ENCODE measurements around the gene MED15.
"Not testable (repeated sequence)": the region's sequence is repeated elsewhere in the genome, so short reads cannot be mapped to it uniquely, and the experiment has no call there.

Gene MED15

GRCh38 chr22:20490941-20491307 is 16.5 kb upstream of the MED15 start:
- peaks cover 32 to 55% of the 10 kb centered on the region in 2 donors for H3K4me1 Mint-ChIP-seq (ENCODE audit: low read depth in 2 of 2)
- no peaks in the 10 kb centered on the region for H3K27me3 Mint-ChIP-seq
- no peaks in the 10 kb centered on the region for H3K9me3 Mint-ChIP-seq
- peaks cover 8% of the 10 kb centered on the region for H3K36me3 Mint-ChIP-seq (ENCODE audit: insufficient read depth)
- ATAC-seq (replicated peaks) (no peak), DNase-seq (no peak)
- H3K27ac Mint-ChIP-seq: peak overlapping the region in 1 of 2 donors; percentile 19
- no peak overlapping the region for H3K4me3 Mint-ChIP-seq

GRCh38 chr22:20491346-20491745 is 16.1 kb upstream of the MED15 start:
- no peak for DNase-seq
- H3K4me1 Mint-ChIP-seq (ENCODE audit: low read depth in 2 of 2): peaks cover 32 to 58% of the 10 kb centered on the region in 2 donors
- peaks cover 12% of the 10 kb centered on the region for H3K36me3 Mint-ChIP-seq (ENCODE audit: insufficient read depth)
- ATAC-seq (replicated peaks): no peak
- H3K9me3 Mint-ChIP-seq: no peaks in the 10 kb centered on the region
- H3K27me3 Mint-ChIP-seq: no peaks in the 10 kb centered on the region
- H3K27ac Mint-ChIP-seq: peak overlapping the region; percentile 19 to 53
- H3K4me3 Mint-ChIP-seq: no peak overlapping the region

GRCh38 chr22:20494978-20495860 is 12.2 kb upstream of the MED15 start, which contains the start of gene KLHL22:
Gene KLHL22, minus strand, starts transcription at chr22:20495795. Its CDS starts 6,584 bp downstream, at chr22:20489211.
- H3K9me3 Mint-ChIP-seq: no peaks in the 10 kb centered on the region
- peaks cover 19 to 42% of the 10 kb centered on the region in 2 donors for H3K4me1 Mint-ChIP-seq (ENCODE audit: low read depth in 2 of 2)
- no peaks in the 10 kb centered on the region for H3K27me3 Mint-ChIP-seq
- H3K27ac Mint-ChIP-seq: peak within 1 kb of the TSS; percentile 90 to 94
- H3K4me3 Mint-ChIP-seq: peak within 1 kb of the TSS; percentile 91 to 93
- peaks cover 7% of the 10 kb centered on the region for H3K36me3 Mint-ChIP-seq (ENCODE audit: insufficient read depth)
- ATAC-seq (replicated peaks) (peak; percentile 18), DNase-seq (peak in 1 of 3 experiments; percentile 13)

GRCh38 chr22:20495861-20496681 is 11.3 kb upstream of the MED15 start:
- DNase-seq: peak; percentile 89 to 93 (median 89)
- Mint-ChIP-seq H3K27ac (peak overlapping the region; percentile 90 to 94), H3K9me3 (no peaks in the 10 kb centered on the region), H3K27me3 (no peaks in the 10 kb centered on the region), H3K4me3 (peak overlapping the region; percentile 91 to 93), H3K4me1 (ENCODE audit: low read depth in 2 of 2) (peaks cover 19 to 36% of the 10 kb centered on the region in 2 donors), H3K36me3 (ENCODE audit: insufficient read depth) (peaks cover 7% of the 10 kb centered on the region)
- peak; percentile 95 for ATAC-seq (replicated peaks)

GRCh38 chr22:20497426-20497825 is 10.0 kb upstream of the MED15 start:
- ATAC-seq (replicated peaks) (no peak), DNase-seq (no peak)
- H3K4me3 Mint-ChIP-seq: peak overlapping the region in 1 of 2 donors; percentile 13
- H3K36me3 Mint-ChIP-seq (ENCODE audit: insufficient read depth): peaks cover 7% of the 10 kb centered on the region
- H3K4me1 Mint-ChIP-seq (ENCODE audit: low read depth in 2 of 2): peaks cover 15 to 27% of the 10 kb centered on the region in 2 donors
- peak overlapping the region; percentile 90 to 94 for H3K27ac Mint-ChIP-seq
- no peaks in the 10 kb centered on the region for H3K9me3 Mint-ChIP-seq
- no peaks in the 10 kb centered on the region for H3K27me3 Mint-ChIP-seq

- Mint-ChIP-seq H3K27me3 (no peaks in the 10 kb centered on the region), H3K27ac (peak overlapping the region in 1 of 2 donors; percentile 85), H3K4me1 (ENCODE audit: low read depth in 2 of 2) (peaks cover 9 to 20% of the 10 kb centered on the region in 2 donors), H3K4me3 (no peak overlapping the region), H3K36me3 (ENCODE audit: insufficient read depth) (peaks cover 7% of the 10 kb centered on the region), H3K9me3 (no peaks in the 10 kb centered on the region)
- DNase-seq (no peak), ATAC-seq (replicated peaks) (no peak)
Measured at GRCh38 chr22:20498913-20499312, 8.5 kb upstream of the MED15 start.

GRCh38 chr22:20499769-20500168 is 7.6 kb upstream of the MED15 start:
- no peak for DNase-seq
- H3K4me3 Mint-ChIP-seq: no peak overlapping the region
- ATAC-seq (replicated peaks): no peak
- H3K4me1 Mint-ChIP-seq (ENCODE audit: low read depth in 2 of 2): peaks cover 4 to 14% of the 10 kb centered on the region in 2 donors
- no peak overlapping the region for H3K27ac Mint-ChIP-seq
- H3K36me3 Mint-ChIP-seq (ENCODE audit: insufficient read depth): peaks cover 7% of the 10 kb centered on the region
- no peaks in the 10 kb centered on the region for H3K27me3 Mint-ChIP-seq
- no peaks in the 10 kb centered on the region for H3K9me3 Mint-ChIP-seq

- no peak for ATAC-seq (replicated peaks)
- peaks cover 18% of the 10 kb centered on the region for H3K36me3 Mint-ChIP-seq (ENCODE audit: insufficient read depth)
- no peaks in the 10 kb centered on the region for H3K9me3 Mint-ChIP-seq
- no peak for DNase-seq
- peaks cover 18 to 19% of the 10 kb centered on the region in 2 donors for H3K4me1 Mint-ChIP-seq (ENCODE audit: low read depth in 2 of 2)
- no peak overlapping the region for H3K4me3 Mint-ChIP-seq
- H3K27ac Mint-ChIP-seq: no peak overlapping the region
- H3K27me3 Mint-ChIP-seq: no peaks in the 10 kb centered on the region
Measured at GRCh38 chr22:20503816-20504215, 3.6 kb upstream of the MED15 start.

GRCh38 chr22:20504293-20504922 is 3.0 kb upstream of the MED15 start:
- Mint-ChIP-seq H3K4me1 (ENCODE audit: low read depth in 2 of 2) (peaks cover 24 to 25% of the 10 kb centered on the region in 2 donors), H3K36me3 (ENCODE audit: insufficient read depth) (peaks cover 22% of the 10 kb centered on the region)
- not testable (repeated sequence) for H3K27ac Mint-ChIP-seq; H3K9me3 Mint-ChIP-seq; H3K27me3 Mint-ChIP-seq; DNase-seq; ATAC-seq (replicated peaks); H3K4me3 Mint-ChIP-seq

GRCh38 chr22:20506543-20507252 is 712 bp upstream of the MED15 start:
- Mint-ChIP-seq H3K27me3 (no peaks in the 10 kb centered on the region), H3K9me3 (no peaks in the 10 kb centered on the region), H3K4me1 (ENCODE audit: low read depth in 2 of 2) (peaks cover 42 to 45% of the 10 kb centered on the region in 2 donors), H3K36me3 (ENCODE audit: insufficient read depth) (peaks cover 27% of the 10 kb centered on the region), H3K27ac (peak overlapping the region; percentile 94 to 97), H3K4me3 (peak overlapping the region; percentile 94 to 96)
- DNase-seq (no peak), ATAC-seq (replicated peaks) (no peak)

- Mint-ChIP-seq H3K4me3 (peak overlapping the region; percentile 94 to 96), H3K36me3 (ENCODE audit: insufficient read depth) (peaks cover 39% of the 10 kb centered on the region), H3K27ac (peak overlapping the region; percentile 94 to 97), H3K4me1 (ENCODE audit: low read depth in 2 of 2) (peaks cover 49 to 55% of the 10 kb centered on the region in 2 donors)
- DNase-seq; ATAC-seq (replicated peaks); H3K27me3 Mint-ChIP-seq; H3K9me3 Mint-ChIP-seq: not testable (repeated sequence)
Measured at GRCh38 chr22:20508067-20508755, 801 bp downstream of the MED15 start.

- Mint-ChIP-seq H3K4me3 (peak overlapping the region; percentile 94 to 96), H3K27ac (peak overlapping the region; percentile 94 to 97), H3K9me3 (no peaks in the 10 kb centered on the region), H3K36me3 (ENCODE audit: insufficient read depth) (peaks cover 45% of the 10 kb centered on the region), H3K4me1 (ENCODE audit: low read depth in 2 of 2) (peaks cover 53 to 61% of the 10 kb centered on the region in 2 donors), H3K27me3 (no peaks in the 10 kb centered on the region)
- DNase-seq (no peak), ATAC-seq (replicated peaks) (no peak)
Measured at GRCh38 chr22:20508815-20509271, 1.4 kb downstream of the MED15 start.

Data from effector memory CD8-positive, alpha-beta T cell (primary cell).